ENCODE data around the gene KNL1.

GRCh38 chr15:40590667-40591050 is 3.4 kb upstream of the KNL1 start:
- TF ChIP-seq CTCF (IDR thresholded peaks at IDR 0.05) (no peak), POLR2A (IDR thresholded peaks at IDR 0.05) (no peak)
